ENCODE measurements around the gene SLC6A5.
"Not testable (repeated sequence)": the region's sequence is repeated elsewhere in the genome, so short reads cannot be mapped to it uniquely, and the experiment has no call there.

The SLC6A5 gene

GRCh38 chr11:20599221-20600019, at the start of gene SLC6A5:
SLC6A5 (plus strand) TSS chr11:20599608; CDS start chr11:20599673, 65 bp downstream.
- DNase-seq = no peak

- no peak for DNase-seq
These were observed 48.3 kb upstream of the SLC6A5 start for GRCh38 chr11:20551096-20551495.

GRCh38 chr11:20555783-20556182, 43.6 kb upstream of the SLC6A5 start:
- no peak for DNase-seq

- DNase-seq = not testable (repeated sequence)
These were observed 43.0 kb upstream of the SLC6A5 start for GRCh38 chr11:20556396-20556795.

- DNase-seq = no peak
These were observed 40.7 kb upstream of the SLC6A5 start for GRCh38 chr11:20558741-20559140.

- DNase-seq = no peak
These were observed 39.7 kb upstream of the SLC6A5 start for GRCh38 chr11:20559523-20560300.

GRCh38 chr11:20561915-20562314, 37.5 kb upstream of the SLC6A5 start:
- DNase-seq = no peak

GRCh38 chr11:20563866-20564265, 35.5 kb upstream of the SLC6A5 start:
- DNase-seq = no peak

GRCh38 chr11:20564846-20565635, 34.4 kb upstream of the SLC6A5 start:
- no peak for DNase-seq

- not testable (repeated sequence) for DNase-seq
These were observed 33.3 kb upstream of the SLC6A5 start for GRCh38 chr11:20566115-20566514.

GRCh38 chr11:20566591-20567434, 32.6 kb upstream of the SLC6A5 start:
- DNase-seq = no peak

- DNase-seq = not testable (repeated sequence)
These were observed 19.7 kb upstream of the SLC6A5 start for GRCh38 chr11:20579725-20580124.

- DNase-seq = no peak
These were observed 16.2 kb upstream of the SLC6A5 start for GRCh38 chr11:20583201-20583600.

GRCh38 chr11:20584093-20584774, 15.2 kb upstream of the SLC6A5 start:
- DNase-seq = no peak

GRCh38 chr11:20589796-20590195, 9.6 kb upstream of the SLC6A5 start:
- DNase-seq = no peak

GRCh38 chr11:20590381-20590780, 9.0 kb upstream of the SLC6A5 start:
- no peak for DNase-seq

GRCh38 chr11:20592741-20593140, 6.7 kb upstream of the SLC6A5 start:
- DNase-seq = no peak

- DNase-seq = no peak
These were observed 4.9 kb upstream of the SLC6A5 start for GRCh38 chr11:20594274-20595061.

- no peak for DNase-seq
These were observed 4.3 kb upstream of the SLC6A5 start for GRCh38 chr11:20595101-20595500.

GRCh38 chr11:20596205-20597153, 2.9 kb upstream of the SLC6A5 start:
- DNase-seq = no peak
